Measurements from ENCODE around the gene TNFRSF1A. TPM values are rescaled to one million over a fixed set of nuclear protein-coding genes. Genes with fewer than 3 reads are reported as not detected.

TNFRSF1A gene
- total and polyA plus RNA-seq, 9 of the 15 experiments (the other 6 are each of a cell fraction or from before 2014, with no cell fraction given): 0.76 to 43.5 (median 30.0) TPM

GRCh38 chr12:6386038-6386437 is 44.2 kb upstream of the TNFRSF1A start:
- 90% methylated on average over 6 of the region's 11 CpGs for WGBS (ENCODE audit: insufficient coverage, low coverage, missing lambda C conversion rate)
- Histone ChIP-seq H3K9ac (ENCODE audit: insufficient read depth in 1 of 2, low read depth in 2 of 2, low read length in 2 of 2) (peak overlapping the region in 1 of 2 experiments; percentile 55; a peak in 2 of 4 replicates), H3K9me1 (ENCODE audit: control insufficient read depth, insufficient read depth, low read length) (no peaks in the 10 kb centered on the region), H3K27me3 (ENCODE audit: control insufficient read depth in 2 of 2, insufficient read depth in 2 of 2, low read length in 2 of 2) (no peaks in the 10 kb centered on the region), H3K4me1 (replicated peaks in 1 of 2; ENCODE audit: control insufficient read depth in 2 of 2, insufficient read depth in 2 of 2, low read length in 2 of 2) (peaks cover 10 to 46% of the 10 kb centered on the region in 2 experiments; a peak in 4 of 5 replicates), H3K9me3 (replicated peaks; ENCODE audit: control insufficient read depth, insufficient read depth, low read depth, low read length) (no peaks in the 10 kb centered on the region), H3K27ac (ENCODE audit: extremely low read depth, low read depth, low read length) (no peak overlapping the region), H3K4me3 (no peak overlapping the region), H2AFZ (ENCODE audit: low read depth, low read length) (no peak overlapping the region), H3K4me2 (ENCODE audit: insufficient read depth, low read length) (no peak overlapping the region), H3K79me2 (ENCODE audit: control insufficient read depth, insufficient read depth, low read length) (peaks cover 29% of the 10 kb centered on the region), H3K36me3 (ENCODE audit: control insufficient read depth, insufficient read depth, low read length) (peaks cover 58% of the 10 kb centered on the region), H4K20me1 (replicated peaks; ENCODE audit: control insufficient read depth, insufficient read depth, low read length) (no peaks in the 10 kb centered on the region)
- BruUV-seq (replicated peaks): no TSS peak
- ATAC-seq (no peak), DNase-seq (ENCODE audit: extremely low read depth in 1 of 4, low spot score in 3 of 4) (no peak), FAIRE-seq (no peak)
- peak; percentile 44; the same call in 1 of the 2 replicates for TF ChIP-seq POLR2G (IDR thresholded peaks at IDR 0.05; ENCODE audit: low read depth, low read length)
- no peak for TF ChIP-seq NCOA4 (IDR thresholded peaks at IDR 0.05; ENCODE audit: partially characterized antibody)
- TF ChIP-seq ETV5 (CRISPR knock-in tag; IDR thresholded peaks at IDR 0.05; ENCODE audit: low read depth): no peak
- TF ChIP-seq E2F4 (CRISPR knock-in tag; IDR thresholded peaks at IDR 0.05; ENCODE audit: low read depth): no peak
- TF ChIP-seq RBFOX2 (IDR thresholded peaks at IDR 0.05; ENCODE audit: low read depth, low read length): peak; percentile 65
- TF ChIP-seq C11orf30 (IDR thresholded peaks at IDR 0.05; ENCODE audit: low read depth): no peak
- in situ Hi-C loops (cut with MboI) (no loop called here), intact Hi-C loops (cut with micrococcal nuclease) (no loop called here)
- ChIA-PET POLR2A (no interaction called here), CTCF (ENCODE audit: low intra/inter-chr PET ratio) (no interaction called here)

Measured in K562 (cell line).